OCI-LY7 (cell line): ENCODE measurements around the gene DEFB119.
"Not testable (repeated sequence)": the region's sequence is repeated elsewhere in the genome, so short reads cannot be mapped to it uniquely, and the experiment has no call there.

Source experiments
- CTCF ChIP-seq: fragments of 200-600 bp; sonication (generic); conservative IDR thresholded peaks from 2 replicates; pipeline ENCODE4 v1.5.1; 2014; ENCODE audit warnings: mild to moderate bottlenecking, antibody characterized with exemption, low read length, moderate library complexity, mixed read lengths
- EZH2phosphoT487 ChIP-seq: fragments of 200-600 bp; sonication (generic); IDR thresholded peaks from 2 replicates; pipeline ENCODE4 v1.6.1; 2018; ENCODE audit warnings: low read depth, borderline replicate concordance, mild to moderate bottlenecking, mixed run types, antibody characterized with exemption, low read length, moderate library complexity, mixed read lengths

GRCh38 chr20:31427576-31427975 lies 37.2 kb upstream of the DEFB119 start:
- TF ChIP-seq CTCF, EZH2phosphoT487: not testable (repeated sequence)
